Measurements from ENCODE around the gene SPTLC3.

The SPTLC3 gene

GRCh38 chr20:13034115-13034514 is 25.3 kb downstream of the SPTLC3 start:
- Histone ChIP-seq H3K36me3 (ENCODE audit: control insufficient read depth, insufficient read depth, low read length) (no peaks in the 10 kb centered on the region), H3K27ac (ENCODE audit: low read depth, low read length) (no peak overlapping the region), H3K27me3 (ENCODE audit: control insufficient read depth, insufficient read depth, low read length) (no peaks in the 10 kb centered on the region), H3K4me3 (ENCODE audit: low read depth, low read length) (no peak overlapping the region), H3K9ac (ENCODE audit: low read depth, low read length) (no peak overlapping the region), H3K4me1 (ENCODE audit: control insufficient read depth, insufficient read depth, low read length) (peaks cover 12% of the 10 kb centered on the region; the same call in 1 of the 2 replicates), H3K9me3 (ENCODE audit: control insufficient read depth, insufficient read depth, low read length) (no peaks in the 10 kb centered on the region)

DNA sequence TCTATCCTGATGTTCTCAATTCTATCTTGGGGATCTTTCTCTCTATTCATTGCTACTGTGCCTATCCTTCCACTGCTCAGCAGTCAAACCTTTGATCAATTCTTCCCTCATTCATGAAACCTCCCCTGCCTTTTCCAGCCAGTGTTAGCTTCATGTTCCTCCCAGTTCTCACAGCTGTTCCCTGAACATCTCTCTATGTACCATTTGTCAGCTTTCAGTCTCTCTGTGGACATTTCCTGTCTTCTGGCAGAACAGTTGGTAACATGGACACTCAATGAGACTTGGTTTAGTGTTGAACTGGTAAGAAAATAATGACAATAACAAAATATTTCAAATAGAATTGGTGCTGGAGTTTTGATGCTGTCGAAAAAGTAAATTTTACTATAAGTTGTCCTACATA is 26.2 kb downstream of the SPTLC3 start:
- Histone ChIP-seq H3K27me3 (ENCODE audit: control insufficient read depth, insufficient read depth, low read length) (no peaks in the 10 kb centered on the region), H3K9me3 (ENCODE audit: control insufficient read depth, insufficient read depth, low read length) (no peaks in the 10 kb centered on the region), H3K27ac (ENCODE audit: low read depth, low read length) (no peak overlapping the region), H3K36me3 (ENCODE audit: control insufficient read depth, insufficient read depth, low read length) (no peaks in the 10 kb centered on the region), H3K4me1 (ENCODE audit: control insufficient read depth, insufficient read depth, low read length) (peaks cover 6% of the 10 kb centered on the region; the same call in 1 of the 2 replicates), H3K4me3 (ENCODE audit: low read depth, low read length) (no peak overlapping the region), H3K9ac (ENCODE audit: low read depth, low read length) (no peak overlapping the region)

DNA sequence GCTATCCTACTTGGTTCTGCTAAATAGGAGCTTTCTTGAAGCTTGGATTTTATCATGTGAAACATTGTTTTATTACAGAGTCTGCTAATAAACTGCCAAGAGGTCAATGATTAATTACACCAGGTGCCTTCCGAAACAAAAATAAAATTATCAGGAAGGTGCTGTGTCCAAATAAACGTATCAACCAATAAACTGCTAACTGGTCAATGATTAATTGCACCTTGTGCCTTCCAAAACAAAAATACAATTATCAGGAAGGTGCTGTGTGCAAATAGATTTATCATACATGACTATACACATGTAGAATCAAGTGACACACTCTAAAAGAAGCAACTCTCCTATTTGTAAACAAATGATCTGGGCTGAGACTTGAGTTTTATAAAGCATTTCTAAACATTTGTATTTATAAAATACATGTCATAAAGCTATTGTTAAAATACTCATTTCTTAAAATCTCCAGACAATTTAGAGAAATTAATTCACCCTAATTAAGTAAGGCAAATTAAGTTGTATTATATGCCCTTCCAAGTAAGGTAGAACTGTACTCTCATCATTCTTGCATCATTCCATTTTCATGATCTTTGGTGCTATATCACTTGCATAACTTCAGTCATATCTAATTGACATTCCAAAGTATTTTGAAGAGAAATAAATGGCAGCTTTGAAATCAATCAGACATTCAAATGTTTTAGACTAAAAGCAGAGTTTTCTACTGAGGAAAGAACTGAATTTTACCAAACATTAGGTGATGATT is 26.8 kb downstream of the SPTLC3 start:
- Histone ChIP-seq H3K27me3 (ENCODE audit: control insufficient read depth, insufficient read depth, low read length) (no peaks in the 10 kb centered on the region), H3K27ac (ENCODE audit: low read depth, low read length) (no peak overlapping the region), H3K9ac (ENCODE audit: low read depth, low read length) (no peak overlapping the region), H3K4me1 (ENCODE audit: control insufficient read depth, insufficient read depth, low read length) (0 out of 2 replicates have a peak, but pooled peaks cover under 1% of the 10 kb centered on the region), H3K4me3 (ENCODE audit: low read depth, low read length) (no peak overlapping the region), H3K36me3 (ENCODE audit: control insufficient read depth, insufficient read depth, low read length) (no peaks in the 10 kb centered on the region), H3K9me3 (ENCODE audit: control insufficient read depth, insufficient read depth, low read length) (no peaks in the 10 kb centered on the region)

DNA sequence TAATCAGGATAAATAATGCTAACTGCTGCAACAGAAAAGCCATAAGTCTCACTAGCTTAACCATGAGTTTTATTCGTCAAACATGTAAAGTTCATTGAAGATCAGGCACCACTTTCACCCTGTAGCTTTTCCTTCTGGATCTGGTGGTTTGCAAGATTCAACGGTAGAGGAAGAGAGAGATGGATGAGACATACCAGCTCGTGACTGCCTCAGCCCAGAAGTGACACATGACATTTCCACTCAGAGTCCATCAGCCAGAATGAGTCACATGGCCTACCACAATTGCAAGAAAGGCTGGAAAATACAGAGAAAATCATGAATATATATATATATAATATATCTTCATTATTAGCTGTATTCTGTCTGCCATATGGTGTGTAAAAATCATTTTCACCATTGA is 29.0 kb downstream of the SPTLC3 start:
- Histone ChIP-seq H3K9me3 (ENCODE audit: control insufficient read depth, insufficient read depth, low read length) (no peaks in the 10 kb centered on the region), H3K9ac (ENCODE audit: low read depth, low read length) (no peak overlapping the region), H3K4me1 (ENCODE audit: control insufficient read depth, insufficient read depth, low read length) (no peaks in the 10 kb centered on the region), H3K27ac (ENCODE audit: low read depth, low read length) (no peak overlapping the region), H3K4me3 (ENCODE audit: low read depth, low read length) (no peak overlapping the region), H3K36me3 (ENCODE audit: control insufficient read depth, insufficient read depth, low read length) (no peaks in the 10 kb centered on the region), H3K27me3 (ENCODE audit: control insufficient read depth, insufficient read depth, low read length) (no peaks in the 10 kb centered on the region)

DNA sequence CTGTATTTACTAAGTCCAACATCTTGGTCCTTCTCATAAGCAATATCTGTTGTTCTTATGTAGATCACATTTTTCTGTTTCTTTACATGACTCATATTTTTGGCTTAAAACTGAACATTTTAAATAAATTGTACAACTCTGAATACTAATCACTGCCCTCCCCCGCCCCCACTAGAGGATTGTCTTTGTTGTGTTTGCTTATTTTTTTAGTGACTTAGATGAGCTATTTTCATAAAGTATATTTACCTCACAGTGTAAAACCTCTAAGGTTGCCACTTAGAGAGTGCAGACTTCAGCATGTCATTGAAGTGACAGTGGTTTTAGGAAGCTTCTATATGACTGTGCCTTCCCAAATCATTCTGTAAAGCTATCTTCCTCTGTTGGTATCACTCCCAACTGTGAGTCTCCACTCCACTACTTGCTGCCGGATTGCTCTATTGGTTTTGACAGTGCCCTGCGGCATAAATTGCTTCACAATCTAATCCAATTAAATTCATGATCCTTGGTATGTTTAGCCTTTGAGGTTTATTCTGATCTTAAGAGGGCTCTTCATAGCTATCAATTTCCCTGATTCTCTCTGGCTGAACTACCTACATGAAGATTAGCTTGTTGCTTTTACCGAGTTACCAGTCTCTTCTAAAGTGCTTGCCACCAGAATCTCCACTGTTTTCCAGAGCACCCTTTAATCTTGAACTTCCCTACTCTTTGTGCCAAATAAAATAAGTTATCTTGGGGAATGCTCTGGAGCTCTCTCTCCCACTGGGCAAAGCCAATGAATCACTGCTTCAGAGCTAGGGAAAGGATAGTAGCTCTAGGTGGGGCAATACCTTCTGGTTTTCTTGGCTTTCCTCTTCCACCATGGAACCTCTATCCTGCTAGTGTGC is 33.0 kb downstream of the SPTLC3 start:
- H3K27ac ChIP-seq (ENCODE audit: low read depth, low read length) = no peak overlapping the region
- no peak overlapping the region for H3K9ac ChIP-seq (ENCODE audit: low read depth, low read length)
- H3K4me1 ChIP-seq (ENCODE audit: control insufficient read depth, insufficient read depth, low read length) = no peaks in the 10 kb centered on the region
- H3K4me3 ChIP-seq (ENCODE audit: low read depth, low read length) = no peak overlapping the region
- H3K36me3 ChIP-seq (ENCODE audit: control insufficient read depth, insufficient read depth, low read length) = no peaks in the 10 kb centered on the region
- H3K9me3 ChIP-seq (ENCODE audit: control insufficient read depth, insufficient read depth, low read length) = no peaks in the 10 kb centered on the region
- H3K27me3 ChIP-seq (ENCODE audit: control insufficient read depth, insufficient read depth, low read length) = no peaks in the 10 kb centered on the region

- Histone ChIP-seq H3K9ac (ENCODE audit: low read depth, low read length) (no peak overlapping the region), H3K36me3 (ENCODE audit: control insufficient read depth, insufficient read depth, low read length) (no peaks in the 10 kb centered on the region), H3K4me3 (ENCODE audit: low read depth, low read length) (no peak overlapping the region), H3K4me1 (ENCODE audit: control insufficient read depth, insufficient read depth, low read length) (no peaks in the 10 kb centered on the region), H3K27ac (ENCODE audit: low read depth, low read length) (no peak overlapping the region), H3K9me3 (ENCODE audit: control insufficient read depth, insufficient read depth, low read length) (no peaks in the 10 kb centered on the region), H3K27me3 (ENCODE audit: control insufficient read depth, insufficient read depth, low read length) (no peaks in the 10 kb centered on the region)
Observed at GRCh38 chr20:13042458-13042794, 33.7 kb downstream of the SPTLC3 start.

- Histone ChIP-seq H3K9ac (ENCODE audit: low read depth, low read length) (no peak overlapping the region), H3K4me3 (ENCODE audit: low read depth, low read length) (no peak overlapping the region), H3K4me1 (ENCODE audit: control insufficient read depth, insufficient read depth, low read length) (no peaks in the 10 kb centered on the region), H3K36me3 (ENCODE audit: control insufficient read depth, insufficient read depth, low read length) (no peaks in the 10 kb centered on the region), H3K27ac (ENCODE audit: low read depth, low read length) (no peak overlapping the region), H3K27me3 (ENCODE audit: control insufficient read depth, insufficient read depth, low read length) (no peaks in the 10 kb centered on the region), H3K9me3 (ENCODE audit: control insufficient read depth, insufficient read depth, low read length) (no peaks in the 10 kb centered on the region)
Observed at GRCh38 chr20:13046409-13046808, 37.6 kb downstream of the SPTLC3 start.

DNA sequence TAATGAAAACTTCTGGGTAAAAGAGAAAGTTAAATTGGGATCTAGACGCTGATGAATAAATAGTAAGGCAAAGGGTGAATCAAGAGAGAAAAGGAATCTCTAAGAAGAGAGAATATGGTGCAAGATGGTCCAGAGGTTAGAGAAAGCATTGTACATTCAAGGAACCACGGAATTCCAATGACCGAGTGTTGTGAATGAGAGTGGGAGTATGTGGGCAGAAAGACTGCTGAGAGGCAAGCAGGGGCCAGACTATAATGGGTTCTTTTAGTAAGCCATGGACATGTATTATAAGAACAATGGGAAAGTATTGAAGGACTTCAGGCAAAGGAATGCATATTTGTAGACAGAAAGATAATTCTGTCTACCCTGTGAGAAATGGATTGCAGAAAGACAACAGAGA is 45.2 kb downstream of the SPTLC3 start:
- Histone ChIP-seq H3K9ac (ENCODE audit: low read depth, low read length) (no peak overlapping the region), H3K27me3 (ENCODE audit: control insufficient read depth, insufficient read depth, low read length) (no peaks in the 10 kb centered on the region), H3K4me1 (ENCODE audit: control insufficient read depth, insufficient read depth, low read length) (peaks cover 13% of the 10 kb centered on the region), H3K36me3 (ENCODE audit: control insufficient read depth, insufficient read depth, low read length) (no peaks in the 10 kb centered on the region), H3K27ac (ENCODE audit: low read depth, low read length) (no peak overlapping the region), H3K4me3 (ENCODE audit: low read depth, low read length) (no peak overlapping the region), H3K9me3 (ENCODE audit: control insufficient read depth, insufficient read depth, low read length) (no peaks in the 10 kb centered on the region)

- Histone ChIP-seq H3K9ac (ENCODE audit: low read depth, low read length) (no peak overlapping the region), H3K27me3 (ENCODE audit: control insufficient read depth, insufficient read depth, low read length) (no peaks in the 10 kb centered on the region)
Observed at GRCh38 chr20:13058666-13059389, 50.1 kb downstream of the SPTLC3 start.

GRCh38 chr20:13059398-13060136 is 50.8 kb downstream of the SPTLC3 start:
- Histone ChIP-seq H3K9me3 (ENCODE audit: control insufficient read depth, insufficient read depth, low read length) (no peaks in the 10 kb centered on the region), H3K36me3 (ENCODE audit: control insufficient read depth, insufficient read depth, low read length) (no peaks in the 10 kb centered on the region), H3K27ac (ENCODE audit: low read depth, low read length) (no peak overlapping the region), H3K9ac (ENCODE audit: low read depth, low read length) (no peak overlapping the region), H3K27me3 (ENCODE audit: control insufficient read depth, insufficient read depth, low read length) (no peaks in the 10 kb centered on the region), H3K4me3 (ENCODE audit: low read depth, low read length) (no peak overlapping the region), H3K4me1 (ENCODE audit: control insufficient read depth, insufficient read depth, low read length) (peaks cover 24% of the 10 kb centered on the region)

More at GRCh38 chr20:13058666-13059389, 50.1 kb downstream of the SPTLC3 start:
- no peak overlapping the region for H3K27ac ChIP-seq (ENCODE audit: low read depth, low read length)
- H3K36me3 ChIP-seq (ENCODE audit: control insufficient read depth, insufficient read depth, low read length) = no peaks in the 10 kb centered on the region
- peaks cover 24% of the 10 kb centered on the region for H3K4me1 ChIP-seq (ENCODE audit: control insufficient read depth, insufficient read depth, low read length)
- no peak overlapping the region for H3K4me3 ChIP-seq (ENCODE audit: low read depth, low read length)
- H3K9me3 ChIP-seq (ENCODE audit: control insufficient read depth, insufficient read depth, low read length) = no peaks in the 10 kb centered on the region
